Measurements from ENCODE around the gene CADM2. TPM values are rescaled to one million over a fixed set of nuclear protein-coding genes. Genes with fewer than 3 reads are reported as not detected.

The CADM2 gene
- polyA plus RNA-seq, 1 donor from 2014 or later: 4.5 TPM

DNA sequence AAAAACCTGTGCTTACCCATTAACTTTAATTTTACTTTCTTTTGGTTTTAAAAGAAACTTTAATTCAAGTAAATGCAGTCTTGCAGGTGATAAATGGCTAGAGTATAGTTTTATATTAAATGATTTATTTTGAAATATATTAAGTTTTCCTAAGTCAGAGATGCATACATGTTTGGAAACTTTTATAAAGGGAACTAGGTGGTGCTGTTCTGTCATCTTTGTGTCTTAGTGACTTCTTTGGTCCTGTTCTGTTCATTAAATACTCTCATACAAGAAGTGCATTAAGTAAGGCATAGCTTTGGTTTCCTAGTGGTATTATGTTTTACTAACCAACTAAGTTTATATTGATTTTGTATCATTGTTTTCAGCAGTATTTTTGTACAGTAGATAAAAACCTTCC, 15.6 kb downstream of the CADM2 start:
- H3K9ac ChIP-seq (ENCODE audit: low read length): no peak overlapping the region
- peaks cover 23% of the 10 kb centered on the region for H3K27me3 ChIP-seq (ENCODE audit: insufficient read depth, low read depth, low read length)
- H3F3A ChIP-seq (ENCODE audit: insufficient read depth, low read length, poor library complexity, severe bottlenecking): no peaks in the 10 kb centered on the region
- H3K4me2 ChIP-seq (ENCODE audit: low read length): no peak overlapping the region
- H3K9me2 ChIP-seq (ENCODE audit: insufficient read depth, low read length): no peaks in the 10 kb centered on the region
- no peak overlapping the region for H3K4me3 ChIP-seq (ENCODE audit: low read length)
- H2AFZ ChIP-seq (ENCODE audit: low read depth, low read length): no peak overlapping the region
- TF ChIP-seq RAD21 (conservative IDR thresholded peaks at IDR 0.05) (peak; percentile 62), TAF1 (IDR thresholded peaks at IDR 0.05; ENCODE audit: low read depth) (no peak), SMC3 (conservative IDR thresholded peaks at IDR 0.05; ENCODE audit: poor library complexity) (peak; percentile 65)
- TF ChIP-seq, protein P1, sequence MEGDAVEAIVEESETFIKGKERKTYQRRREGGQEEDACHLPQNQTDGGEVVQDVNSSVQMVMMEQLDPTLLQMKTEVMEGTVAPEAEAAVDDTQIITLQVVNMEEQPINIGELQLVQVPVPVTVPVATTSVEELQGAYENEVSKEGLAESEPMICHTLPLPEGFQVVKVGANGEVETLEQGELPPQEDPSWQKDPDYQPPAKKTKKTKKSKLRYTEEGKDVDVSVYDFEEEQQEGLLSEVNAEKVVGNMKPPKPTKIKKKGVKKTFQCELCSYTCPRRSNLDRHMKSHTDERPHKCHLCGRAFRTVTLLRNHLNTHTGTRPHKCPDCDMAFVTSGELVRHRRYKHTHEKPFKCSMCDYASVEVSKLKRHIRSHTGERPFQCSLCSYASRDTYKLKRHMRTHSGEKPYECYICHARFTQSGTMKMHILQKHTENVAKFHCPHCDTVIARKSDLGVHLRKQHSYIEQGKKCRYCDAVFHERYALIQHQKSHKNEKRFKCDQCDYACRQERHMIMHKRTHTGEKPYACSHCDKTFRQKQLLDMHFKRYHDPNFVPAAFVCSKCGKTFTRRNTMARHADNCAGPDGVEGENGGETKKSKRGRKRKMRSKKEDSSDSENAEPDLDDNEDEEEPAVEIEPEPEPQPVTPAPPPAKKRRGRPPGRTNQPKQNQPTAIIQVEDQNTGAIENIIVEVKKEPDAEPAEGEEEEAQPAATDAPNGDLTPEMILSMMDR (IDR thresholded peaks at IDR 0.05; ENCODE audit: poor library complexity, severe bottlenecking): peak; percentile 48
- no peak overlapping the region for H3K27ac ChIP-seq (ENCODE audit: low read length)
- no peaks in the 10 kb centered on the region for H3K9me3 ChIP-seq (ENCODE audit: low read length)
- H3K36me3 ChIP-seq (ENCODE audit: insufficient read depth, low read length): no peaks in the 10 kb centered on the region
- H3K79me2 ChIP-seq (replicated peaks; ENCODE audit: insufficient read depth, low read length): no peaks in the 10 kb centered on the region
- H4K20me1 ChIP-seq (ENCODE audit: insufficient read depth): no peaks in the 10 kb centered on the region

DNA sequence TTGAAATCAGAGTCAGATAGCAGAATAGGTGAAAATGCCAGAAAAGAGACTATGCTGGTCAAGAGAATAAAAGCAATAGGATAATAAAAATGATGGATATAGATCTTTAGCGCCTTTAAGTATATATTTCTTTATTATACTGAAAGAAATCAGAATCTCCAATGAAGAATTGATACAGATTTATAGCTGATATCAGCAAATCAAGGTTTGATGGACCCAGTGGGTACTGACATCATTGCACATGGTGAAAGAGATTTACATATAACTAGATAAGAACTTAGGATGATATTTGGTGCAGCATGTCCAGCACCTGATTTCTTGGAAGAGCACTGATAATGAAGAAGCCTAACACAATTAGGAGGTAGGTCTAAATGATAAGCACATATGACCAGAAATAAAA, 18.2 kb downstream of the CADM2 start:
- H4K20me1 ChIP-seq (ENCODE audit: insufficient read depth): no peaks in the 10 kb centered on the region
- no peak overlapping the region for H2AFZ ChIP-seq (ENCODE audit: low read depth, low read length)
- H3K27ac ChIP-seq (ENCODE audit: low read length): no peak overlapping the region
- H3K9ac ChIP-seq (ENCODE audit: low read length): no peak overlapping the region
- no peaks in the 10 kb centered on the region for H3K36me3 ChIP-seq (ENCODE audit: insufficient read depth, low read length)
- H3K79me2 ChIP-seq (replicated peaks; ENCODE audit: insufficient read depth, low read length): no peaks in the 10 kb centered on the region
- peaks cover 42% of the 10 kb centered on the region for H3K27me3 ChIP-seq (ENCODE audit: insufficient read depth, low read depth, low read length)
- TF ChIP-seq, protein P1 (IDR thresholded peaks at IDR 0.05; ENCODE audit: poor library complexity, severe bottlenecking): no peak
- no peak for TF ChIP-seq TAF1 (IDR thresholded peaks at IDR 0.05; ENCODE audit: low read depth)
- no peak for TF ChIP-seq MXI1 (conservative IDR thresholded peaks at IDR 0.05; ENCODE audit: poor library complexity, severe bottlenecking)
- no peak for TF ChIP-seq SMC3 (conservative IDR thresholded peaks at IDR 0.05; ENCODE audit: poor library complexity)
- TF ChIP-seq, protein P2, sequence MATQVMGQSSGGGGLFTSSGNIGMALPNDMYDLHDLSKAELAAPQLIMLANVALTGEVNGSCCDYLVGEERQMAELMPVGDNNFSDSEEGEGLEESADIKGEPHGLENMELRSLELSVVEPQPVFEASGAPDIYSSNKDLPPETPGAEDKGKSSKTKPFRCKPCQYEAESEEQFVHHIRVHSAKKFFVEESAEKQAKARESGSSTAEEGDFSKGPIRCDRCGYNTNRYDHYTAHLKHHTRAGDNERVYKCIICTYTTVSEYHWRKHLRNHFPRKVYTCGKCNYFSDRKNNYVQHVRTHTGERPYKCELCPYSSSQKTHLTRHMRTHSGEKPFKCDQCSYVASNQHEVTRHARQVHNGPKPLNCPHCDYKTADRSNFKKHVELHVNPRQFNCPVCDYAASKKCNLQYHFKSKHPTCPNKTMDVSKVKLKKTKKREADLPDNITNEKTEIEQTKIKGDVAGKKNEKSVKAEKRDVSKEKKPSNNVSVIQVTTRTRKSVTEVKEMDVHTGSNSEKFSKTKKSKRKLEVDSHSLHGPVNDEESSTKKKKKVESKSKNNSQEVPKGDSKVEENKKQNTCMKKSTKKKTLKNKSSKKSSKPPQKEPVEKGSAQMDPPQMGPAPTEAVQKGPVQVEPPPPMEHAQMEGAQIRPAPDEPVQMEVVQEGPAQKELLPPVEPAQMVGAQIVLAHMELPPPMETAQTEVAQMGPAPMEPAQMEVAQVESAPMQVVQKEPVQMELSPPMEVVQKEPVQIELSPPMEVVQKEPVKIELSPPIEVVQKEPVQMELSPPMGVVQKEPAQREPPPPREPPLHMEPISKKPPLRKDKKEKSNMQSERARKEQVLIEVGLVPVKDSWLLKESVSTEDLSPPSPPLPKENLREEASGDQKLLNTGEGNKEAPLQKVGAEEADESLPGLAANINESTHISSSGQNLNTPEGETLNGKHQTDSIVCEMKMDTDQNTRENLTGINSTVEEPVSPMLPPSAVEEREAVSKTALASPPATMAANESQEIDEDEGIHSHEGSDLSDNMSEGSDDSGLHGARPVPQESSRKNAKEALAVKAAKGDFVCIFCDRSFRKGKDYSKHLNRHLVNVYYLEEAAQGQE (IDR thresholded peaks at IDR 0.05; ENCODE audit: borderline replicate concordance): no peak
- no peak for TF ChIP-seq EP300 (conservative IDR thresholded peaks at IDR 0.05; ENCODE audit: poor library complexity, severe bottlenecking)
- TF ChIP-seq RAD21 (conservative IDR thresholded peaks at IDR 0.05): no peak
- no peak for TF ChIP-seq POLR2AphosphoS5 (IDR thresholded peaks at IDR 0.05)
- no peak for TF ChIP-seq EZH2 (IDR thresholded peaks at IDR 0.05; ENCODE audit: borderline replicate concordance, insufficient read depth, low read length, poor library complexity, severe bottlenecking)
- no peak overlapping the region for H3K4me3 ChIP-seq (ENCODE audit: low read length)
- H3K9me2 ChIP-seq (ENCODE audit: insufficient read depth, low read length): no peaks in the 10 kb centered on the region
- no peak overlapping the region for H3K4me2 ChIP-seq (ENCODE audit: low read length)
- H3F3A ChIP-seq (ENCODE audit: insufficient read depth, low read length, poor library complexity, severe bottlenecking): no peaks in the 10 kb centered on the region
- H3K9me3 ChIP-seq (ENCODE audit: low read length): no peaks in the 10 kb centered on the region

Measured in neural cell (in vitro differentiated cells).